ENCODE measurements around the gene TRMT2A.

GRCh38 chr22:20128619-20128901, 11.5 kb upstream of the TRMT2A start:
- no peak for TF ChIP-seq CTCF (IDR thresholded peaks at IDR 0.05; ENCODE audit: borderline replicate concordance, extremely low read depth, low read length, poor library complexity, severe bottlenecking)
- no peak for TF ChIP-seq EZH2 (IDR thresholded peaks at IDR 0.05; ENCODE audit: borderline replicate concordance, low read depth, low read length, severe bottlenecking)
